Mucosa of rectum (tissue), 2 donors: Measurements from ENCODE around the gene PALLD.

ENCODE experiments used
- H3K27ac ChIP-seq, 2 donors: one replicate each; pipeline ENCODE4 v1.7.0; 2013; ENCODE audit warnings: inconsistent platforms in 2 of 2, low read depth in 2 of 2, low read length in 2 of 2
- H3K27me3 ChIP-seq, 2 donors: one replicate each; pipeline ENCODE4 v1.7.0; 2013; ENCODE audit warnings: low read length in 2 of 2; ENCODE audit not compliant: control insufficient read depth in 2 of 2, insufficient read depth in 2 of 2
- H3K36me3 ChIP-seq, 2 donors: one replicate each; pipeline ENCODE4 v1.7.0; 2013; ENCODE audit warnings: low read length in 2 of 2; ENCODE audit not compliant: control insufficient read depth in 2 of 2, insufficient read depth in 2 of 2
- H3K4me1 ChIP-seq, 2 donors: one replicate each; pipeline ENCODE4 v1.7.0; 2013; ENCODE audit warnings: low read length in 2 of 2, mild to moderate bottlenecking in 1 of 2; ENCODE audit not compliant: control insufficient read depth in 2 of 2, insufficient read depth in 2 of 2
- H3K4me3 ChIP-seq, 2 donors: one replicate each; pipeline ENCODE4 v1.7.0; 2013; ENCODE audit warnings: low read length in 2 of 2
- H3K9ac ChIP-seq, 2 donors: one replicate each; pipeline ENCODE4 v1.7.0; 2013; ENCODE audit warnings: low read length in 2 of 2, low read depth in 1 of 2, mild to moderate bottlenecking in 1 of 2
- H3K9me3 ChIP-seq, 2 donors: one replicate each; pipeline ENCODE4 v1.7.0; 2013; ENCODE audit warnings: low read length in 2 of 2; ENCODE audit not compliant: control insufficient read depth in 2 of 2
- donor health status: healthy.
- donor health status: Normal muscosa, but diverticular disease.

Gene PALLD

GRCh38 chr4:168600796-168601583 lies 104.1 kb downstream of the PALLD start:
- Histone ChIP-seq H3K9ac (no peak overlapping the region), H3K4me1 (no peaks in the 10 kb centered on the region), H3K4me3 (no peak overlapping the region), H3K36me3 (no peaks in the 10 kb centered on the region), H3K9me3 (no peaks in the 10 kb centered on the region), H3K27me3 (no peaks in the 10 kb centered on the region), H3K27ac (no peak overlapping the region)

GRCh38 chr4:168601899-168602298 lies 105.0 kb downstream of the PALLD start:
- H3K36me3 ChIP-seq = no peaks in the 10 kb centered on the region
- H3K4me1 ChIP-seq = no peaks in the 10 kb centered on the region
- no peak overlapping the region for H3K9ac ChIP-seq
- no peaks in the 10 kb centered on the region for H3K9me3 ChIP-seq
- H3K27ac ChIP-seq = no peak overlapping the region
- no peaks in the 10 kb centered on the region for H3K27me3 ChIP-seq
- H3K4me3 ChIP-seq = no peak overlapping the region

- no peaks in the 10 kb centered on the region for H3K36me3 ChIP-seq
- H3K4me1 ChIP-seq = no peaks in the 10 kb centered on the region
- no peaks in the 10 kb centered on the region for H3K9me3 ChIP-seq
- H3K4me3 ChIP-seq = no peak overlapping the region
- no peak overlapping the region for H3K27ac ChIP-seq
- no peak overlapping the region for H3K9ac ChIP-seq
- H3K27me3 ChIP-seq = no peaks in the 10 kb centered on the region
Measured at GRCh38 chr4:168604496-168605373, 107.9 kb downstream of the PALLD start.

GRCh38 chr4:168605411-168605810 lies 108.6 kb downstream of the PALLD start:
- H3K4me3 ChIP-seq = no peak overlapping the region
- no peaks in the 10 kb centered on the region for H3K4me1 ChIP-seq
- H3K27me3 ChIP-seq = no peaks in the 10 kb centered on the region
- no peaks in the 10 kb centered on the region for H3K9me3 ChIP-seq
- H3K27ac ChIP-seq = no peak overlapping the region
- no peaks in the 10 kb centered on the region for H3K36me3 ChIP-seq
- H3K9ac ChIP-seq = no peak overlapping the region

- H3K27ac ChIP-seq = no peak overlapping the region
- no peaks in the 10 kb centered on the region for H3K9me3 ChIP-seq
- no peaks in the 10 kb centered on the region for H3K27me3 ChIP-seq
- H3K4me3 ChIP-seq = no peak overlapping the region
- H3K36me3 ChIP-seq = no peaks in the 10 kb centered on the region
- no peak overlapping the region for H3K9ac ChIP-seq
- H3K4me1 ChIP-seq = no peaks in the 10 kb centered on the region
Measured at GRCh38 chr4:168607215-168607614, 110.4 kb downstream of the PALLD start.

- Histone ChIP-seq H3K4me1 (no peaks in the 10 kb centered on the region), H3K4me3 (no peak overlapping the region), H3K9me3 (no peaks in the 10 kb centered on the region), H3K9ac (no peak overlapping the region), H3K27me3 (no peaks in the 10 kb centered on the region), H3K27ac (no peak overlapping the region), H3K36me3 (no peaks in the 10 kb centered on the region)
Measured at GRCh38 chr4:168608771-168609170, 111.9 kb downstream of the PALLD start.

- H3K27ac ChIP-seq = no peak overlapping the region
- no peaks in the 10 kb centered on the region for H3K9me3 ChIP-seq
- H3K27me3 ChIP-seq = no peaks in the 10 kb centered on the region
- H3K36me3 ChIP-seq = no peaks in the 10 kb centered on the region
- no peak overlapping the region for H3K9ac ChIP-seq
- no peak overlapping the region for H3K4me3 ChIP-seq
- no peaks in the 10 kb centered on the region for H3K4me1 ChIP-seq
Measured at GRCh38 chr4:168609369-168609768, 112.5 kb downstream of the PALLD start.

GRCh38 chr4:168610911-168611530 lies 114.2 kb downstream of the PALLD start:
- no peaks in the 10 kb centered on the region for H3K27me3 ChIP-seq
- H3K9ac ChIP-seq = no peak overlapping the region
- H3K9me3 ChIP-seq = no peaks in the 10 kb centered on the region
- H3K36me3 ChIP-seq = no peaks in the 10 kb centered on the region
- H3K27ac ChIP-seq = no peak overlapping the region
- no peaks in the 10 kb centered on the region for H3K4me1 ChIP-seq
- H3K4me3 ChIP-seq = no peak overlapping the region

- H3K36me3 ChIP-seq = no peaks in the 10 kb centered on the region
- H3K27ac ChIP-seq = no peak overlapping the region
- H3K4me3 ChIP-seq = no peak overlapping the region
- no peaks in the 10 kb centered on the region for H3K27me3 ChIP-seq
- no peaks in the 10 kb centered on the region for H3K4me1 ChIP-seq
- H3K9me3 ChIP-seq = no peaks in the 10 kb centered on the region
- H3K9ac ChIP-seq = no peak overlapping the region
Measured at GRCh38 chr4:168612450-168613135, 115.7 kb downstream of the PALLD start.
